Dermis lymphatic vessel endothelial cell (primary cell): ENCODE results near the gene B4GALT5. TPM values are rescaled to one million over a fixed set of nuclear protein-coding genes. Genes with fewer than 3 reads are reported as not detected.

Experiments
- total RNA-seq: library from RNA; depleted of rRNA; stranded (reverse); fragments of >200 nt; gene quantifications from 2 replicates; pipeline ENCODE4 v1.2.1, GENCODE V29; 2014

Gene B4GALT5, protein sequence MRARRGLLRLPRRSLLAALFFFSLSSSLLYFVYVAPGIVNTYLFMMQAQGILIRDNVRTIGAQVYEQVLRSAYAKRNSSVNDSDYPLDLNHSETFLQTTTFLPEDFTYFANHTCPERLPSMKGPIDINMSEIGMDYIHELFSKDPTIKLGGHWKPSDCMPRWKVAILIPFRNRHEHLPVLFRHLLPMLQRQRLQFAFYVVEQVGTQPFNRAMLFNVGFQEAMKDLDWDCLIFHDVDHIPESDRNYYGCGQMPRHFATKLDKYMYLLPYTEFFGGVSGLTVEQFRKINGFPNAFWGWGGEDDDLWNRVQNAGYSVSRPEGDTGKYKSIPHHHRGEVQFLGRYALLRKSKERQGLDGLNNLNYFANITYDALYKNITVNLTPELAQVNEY
- 33.0 and 48.4 TPM in 2 replicates for total RNA-seq

DNA sequence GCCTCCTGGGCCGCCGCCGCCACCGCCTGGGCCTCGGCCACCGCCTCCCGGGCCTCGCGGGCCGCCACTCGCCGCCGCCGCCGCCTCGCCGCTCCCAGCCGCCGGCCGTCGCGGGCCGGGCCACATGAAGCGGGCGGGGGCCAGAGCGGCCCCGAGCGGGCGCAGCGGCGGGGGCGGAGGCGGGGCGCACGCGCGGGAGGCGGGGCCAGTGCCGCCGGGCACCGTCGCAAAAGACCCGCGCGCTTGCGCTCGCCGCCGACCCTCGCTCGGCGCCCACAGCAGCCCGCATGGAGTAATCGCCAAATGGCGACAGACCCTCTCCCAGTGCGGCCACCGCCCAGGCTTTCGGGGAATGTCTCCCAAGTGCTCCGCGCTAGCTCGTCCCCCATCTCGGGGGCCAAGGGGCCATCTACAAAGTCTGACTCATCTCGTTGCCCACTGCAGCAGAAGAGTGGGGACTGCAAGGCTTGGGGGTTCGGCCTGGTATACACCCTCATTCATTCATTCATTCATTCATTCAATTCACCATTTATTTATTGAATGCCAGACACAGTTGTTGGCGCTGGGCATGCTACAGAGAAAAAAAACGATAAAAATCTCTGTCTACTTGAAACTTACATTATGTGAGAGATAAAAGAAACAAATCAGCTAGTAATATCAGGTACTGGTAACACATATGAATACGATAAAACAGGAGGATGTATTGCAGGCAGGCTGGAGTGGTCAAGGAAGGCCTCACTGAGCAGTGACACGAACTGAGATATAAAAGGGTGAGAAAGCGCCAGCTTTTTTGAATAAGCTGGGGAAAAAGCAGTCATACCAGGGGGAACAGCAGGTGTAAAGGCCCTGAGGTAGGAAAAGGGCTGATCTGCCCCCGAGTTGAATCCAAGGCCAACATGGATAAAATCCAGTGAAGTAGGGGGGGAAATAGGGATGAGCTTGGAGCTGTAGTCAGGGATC lies at the start of gene B4GALT5:
Gene B4GALT5 (minus strand): TSS at position 126 of the 960 bp plus-strand sequence. CDS start 188 bp downstream, outside the sequence.

Other genes starting within 250 kb of the B4GALT5 start
- gene KCNB1, start 231.2 kb downstream of the B4GALT5 start, total RNA-seq, result not detected in 2 replicates
- under 0.01 TPM in 1 of 2 replicates, not detected in the other for gene PTGIS, start 145.7 kb downstream of the B4GALT5 start, total RNA-seq
- 6.3 and 8.6 TPM in 2 replicates for gene SLC9A8, start 99.0 kb upstream of the B4GALT5 start, total RNA-seq
- gene SPATA2, start 201.7 kb upstream of the B4GALT5 start, total RNA-seq, result 0.76 and 0.95 TPM in 2 replicates
- gene RNF114, start 222.5 kb upstream of the B4GALT5 start, total RNA-seq, result 37.1 and 45.2 TPM in 2 replicates